Stimulated activated CD8-positive, alpha-beta memory T cell treated with anti-CD3 and anti-CD28 coated beads, Interleukin-7, amount 100 ng/mL, for 48 hours (primary cell): ENCODE results near the gene ALG10B.
A peak's percentile ranks its signal among the peaks of the same experiment; 100 is the strongest.
"Not testable (repeated sequence)": the region's sequence is repeated elsewhere in the genome, so short reads cannot be mapped to it uniquely, and the experiment has no call there.

Experiments
- DNase-seq, 2 donors: peaks; one replicate each; pipeline ENCODE4 v3.0.0-alpha.2; 2020; ENCODE audit warnings: low read depth in 1 of 2; ENCODE audit errors: extremely low read depth in 1 of 2

Gene ALG10B

GRCh38 chr12:38316391-38317129 lies at the start of gene ALG10B:
TSS of gene ALG10B (plus strand) at chr12:38316774. CDS start at chr12:38316894, 120 bp downstream.
- DNase-seq, result peak; percentile 76 to 82

- no peak for DNase-seq
These were observed 48.0 kb upstream of the ALG10B start for GRCh38 chr12:38268612-38269011.

GRCh38 chr12:38269897-38270296 lies 46.7 kb upstream of the ALG10B start:
- DNase-seq, result no peak

GRCh38 chr12:38279756-38280155 lies 36.8 kb upstream of the ALG10B start:
- no peak for DNase-seq

GRCh38 chr12:38282886-38283285 lies 33.7 kb upstream of the ALG10B start:
- no peak for DNase-seq

- no peak for DNase-seq
These were observed 27.2 kb upstream of the ALG10B start for GRCh38 chr12:38289396-38289795.

GRCh38 chr12:38291160-38291559 lies 25.4 kb upstream of the ALG10B start:
- DNase-seq, result no peak

- DNase-seq, result not testable (repeated sequence)
These were observed 13.6 kb upstream of the ALG10B start for GRCh38 chr12:38302972-38303371.

GRCh38 chr12:38321966-38322365 lies 5.4 kb downstream of the ALG10B start:
- DNase-seq, result not testable (repeated sequence)

GRCh38 chr12:38324912-38325311 lies 8.3 kb downstream of the ALG10B start:
- no peak for DNase-seq

GRCh38 chr12:38327356-38327755 lies 10.8 kb downstream of the ALG10B start:
- no peak for DNase-seq

GRCh38 chr12:38328306-38328895 lies 11.8 kb downstream of the ALG10B start:
- DNase-seq, result no peak

- DNase-seq, result not testable (repeated sequence)
These were observed 13.8 kb downstream of the ALG10B start for GRCh38 chr12:38330414-38330813.

- DNase-seq, result no peak
These were observed 16.2 kb downstream of the ALG10B start for GRCh38 chr12:38332814-38333213.

- no peak for DNase-seq
These were observed 25.9 kb downstream of the ALG10B start for GRCh38 chr12:38342444-38342843.

GRCh38 chr12:38343256-38343655 lies 26.7 kb downstream of the ALG10B start:
- not testable (repeated sequence) for DNase-seq

GRCh38 chr12:38343916-38344315 lies 27.3 kb downstream of the ALG10B start:
- DNase-seq, result not testable (repeated sequence)

GRCh38 chr12:38350342-38351174 lies 34.0 kb downstream of the ALG10B start:
- no peak for DNase-seq

- DNase-seq, result not testable (repeated sequence)
These were observed 34.6 kb downstream of the ALG10B start for GRCh38 chr12:38351175-38351508.

- DNase-seq, result no peak
These were observed 50.9 kb downstream of the ALG10B start for GRCh38 chr12:38367506-38367905.

- DNase-seq, result no peak
These were observed 53.7 kb downstream of the ALG10B start for GRCh38 chr12:38370311-38370710.

- DNase-seq, result no peak
These were observed 57.2 kb downstream of the ALG10B start for GRCh38 chr12:38373784-38374183.
